Panc1 (cell line): ENCODE data around the gene ZSWIM3. TPM values are rescaled to one million over a fixed set of nuclear protein-coding genes. Genes with fewer than 3 reads are reported as not detected.
"Not testable (repeated sequence)": the region's sequence is repeated elsewhere in the genome, so short reads cannot be mapped to it uniquely, and the experiment has no call there.

Experiments
- ATAC-seq: fragments of 200-7000 bp; cut with Tn5 transposase; 2 replicates; pipeline ENCODE4 v1.9.1; 2020; ENCODE audit warnings: mild to moderate bottlenecking, moderate library complexity
- BruUV-seq: library from RNA; stranded (reverse); fragments of 400-500 nt; replicated peaks from 2 replicates; lab custom pipeline; 2021; lab: Mats Ljungman, UMichigan
- CTCF ChIA-PET: fragments of 300-600 bp; sonication (Branson Sonifier 250); formaldehyde crosslinking; loops from one replicate; lab custom pipeline; 2022; ENCODE audit warnings: antibody characterized with exemption; lab: Charles Lee
- POLR2A ChIA-PET: fragments of 300-600 bp; sonication (Branson Sonifier 250); formaldehyde crosslinking; loops from one replicate; lab custom pipeline; 2022; ENCODE audit warnings: antibody characterized with exemption; lab: Charles Lee
- DNase-seq: peaks from one replicate; pipeline ENCODE4 v3.0.0-alpha.2; 2010; ENCODE audit warnings: low read depth, low spot score
- H3K27ac ChIP-seq: 2 replicates; pipeline ENCODE4 v1.5.1; 2011; ENCODE audit warnings: mild to moderate bottlenecking, low read length, inconsistent platforms
- H3K27me3 ChIP-seq: fragments of 200-500 bp; sonication (Bioruptor generic); 2 replicates; pipeline ENCODE4 v1.6.0; 2014; ENCODE audit warnings: low read length, inconsistent platforms; ENCODE audit not compliant: control insufficient read depth, insufficient read depth
- H3K36me3 ChIP-seq: fragments of 200-500 bp; sonication (Bioruptor generic); 2 replicates; pipeline ENCODE4 v1.5.1; 2014; ENCODE audit warnings: inconsistent platforms, mild to moderate bottlenecking, low read length, moderate library complexity; ENCODE audit not compliant: control insufficient read depth, insufficient read depth
- H3K4me1 ChIP-seq: 2 replicates; pipeline ENCODE4 v1.5.1; 2011; ENCODE audit warnings: inconsistent platforms, mild to moderate bottlenecking, low read length, moderate library complexity; ENCODE audit not compliant: control insufficient read depth, insufficient read depth
- H3K4me3 ChIP-seq, 2 experiments: 2 replicates each; pipeline ENCODE4 v1.5.1; 2011 to 2012; ENCODE audit warnings: low read depth in 2 of 2, low read length in 2 of 2, mild to moderate bottlenecking in 2 of 2, inconsistent platforms in 1 of 2, moderate library complexity in 1 of 2
- H3K9me3 ChIP-seq: fragments of 200-500 bp; sonication (Bioruptor generic); 2 replicates; pipeline ENCODE4 v1.5.1; 2014; ENCODE audit warnings: low read depth, mild to moderate bottlenecking, inconsistent platforms, low read length, moderate library complexity; ENCODE audit not compliant: control insufficient read depth, insufficient read depth
- CTCF ChIP-seq: fragments of 450-650 bp; IDR thresholded peaks from 2 replicates; pipeline ENCODE4 v1.5.1; 2017; ENCODE audit warnings: mild to moderate bottlenecking
- POLR2AphosphoS5 ChIP-seq: IDR thresholded peaks from 2 replicates; pipeline ENCODE4 v1.6.1; 2012; ENCODE audit warnings: mild to moderate bottlenecking, low read depth, low read length, moderate library complexity
- SIN3A ChIP-seq: IDR thresholded peaks from 2 replicates; pipeline ENCODE4 v1.6.1; 2012; ENCODE audit warnings: low read depth, mild to moderate bottlenecking, low read length, moderate library complexity, borderline replicate concordance; ENCODE audit not compliant: insufficient read depth
- TCF7L2 ChIP-seq: IDR thresholded peaks from 2 replicates; pipeline ENCODE4 v1.6.1; 2011; ENCODE audit warnings: mild to moderate bottlenecking, low read depth, low read length, inconsistent platforms
- in situ Hi-C: cut with HindIII; loops from 2 replicates; pipeline ENCODE4 v1.10.0; 2016; ENCODE audit warnings: low sequenced_read_pairs, low pct_unique_long_range_greater_than_20kb
- intact Hi-C: fragments of 100-400 bp; cut with micrococcal nuclease; formaldehyde crosslinking; loops from one replicate; pipeline ENCODE4 v1.10.0; 2022; ENCODE audit not compliant: unreplicated experiment
- total RNA-seq: library from RNA; stranded (reverse); gene quantifications from one replicate; pipeline ENCODE4 v1.2.1, GENCODE V29; 2021; ENCODE audit not compliant: unreplicated experiment
- TF ChIP-seq, protein P1 (sequence below), 2 experiments: IDR thresholded peaks; 2 replicates each; pipeline ENCODE4 v1.6.1; 2011 to 2012; ENCODE audit warnings: low read depth in 2 of 2, control low read depth in 1 of 2, low read length in 1 of 2, mild to moderate bottlenecking in 1 of 2, moderate library complexity in 1 of 2; ENCODE audit not compliant: insufficient read depth in 1 of 2

ZSWIM3 gene
- total RNA-seq, 1 experiment from 2014 or later: 3.6 TPM

DNA sequence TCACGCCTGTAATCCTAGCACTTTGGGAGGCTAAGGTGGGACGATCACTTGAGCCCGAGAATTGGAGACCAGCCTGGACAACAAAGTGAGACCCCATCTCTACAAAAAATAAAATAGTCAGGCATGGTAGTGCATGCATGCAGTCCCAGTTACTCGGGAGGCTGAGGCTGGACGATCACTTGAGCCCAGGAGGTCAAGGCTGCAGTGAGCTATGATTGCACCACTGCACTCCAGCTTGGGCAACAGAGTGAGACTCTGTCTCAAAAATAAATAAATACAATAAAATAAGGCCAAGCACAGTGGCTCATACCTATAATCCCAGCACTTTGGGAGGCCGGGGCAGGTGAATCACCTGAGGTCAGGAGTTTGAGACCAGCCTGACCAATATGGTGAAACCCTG lies 43.9 kb downstream of the ZSWIM3 start:
- CTCF ChIA-PET, H3K27ac ChIP-seq, POLR2A ChIA-PET, in situ Hi-C loops, intact Hi-C loops, ATAC-seq, DNase-seq, H3K36me3 ChIP-seq, H3K9me3 ChIP-seq, H3K4me1 ChIP-seq, BruUV-seq, H3K4me3 ChIP-seq, H3K27me3 ChIP-seq: not testable (repeated sequence)

DNA sequence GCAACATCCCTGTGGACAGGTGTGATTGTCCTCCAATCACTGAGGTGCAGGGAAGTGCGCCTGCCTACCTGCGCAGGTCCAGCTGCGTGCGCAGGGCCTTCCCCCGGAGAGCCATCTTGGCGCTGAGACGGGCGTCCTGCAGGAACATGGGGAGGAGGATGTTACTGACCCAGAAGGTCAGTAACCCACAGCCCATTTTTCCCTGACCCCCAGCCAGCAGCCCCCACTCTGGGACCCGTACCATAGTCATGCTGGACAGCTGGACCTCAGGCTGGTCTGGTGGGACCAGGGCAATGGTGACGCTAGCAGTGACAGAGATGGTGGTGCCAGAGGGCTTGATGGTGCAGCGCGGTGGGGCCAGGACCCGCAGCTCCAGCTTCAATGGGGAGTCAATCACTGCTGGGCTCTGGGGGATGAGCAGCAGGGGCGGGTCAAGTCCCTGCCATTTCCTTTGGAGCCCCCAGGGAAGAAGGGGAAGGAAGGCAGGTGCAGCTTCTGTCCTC lies 44.8 kb downstream of the ZSWIM3 start:
- no TSS peak for BruUV-seq
- ChIA-PET POLR2A (no interaction called here), CTCF (interaction anchor here (0.6 to 0.7 kb wide), 2 partner anchors 36 to 67 kb away, joined by 4 to 5 read pairs; no protein-coding TSS in a partner anchor)
- Histone ChIP-seq H3K9me3 (no peaks in the 10 kb centered on the region), H3K27me3 (no peaks in the 10 kb centered on the region), H3K4me1 (no peaks in the 10 kb centered on the region), H3K4me3 (no peak overlapping the region), H3K27ac (no peak overlapping the region), H3K36me3 (no peaks in the 10 kb centered on the region)
- DNase-seq: no peak
- in situ Hi-C loops (no loop called here), intact Hi-C loops (no loop called here)
- no peak for ATAC-seq
- TF ChIP-seq TCF7L2: no peak
- no peak for TF ChIP-seq SIN3A
- TF ChIP-seq, protein P1, sequence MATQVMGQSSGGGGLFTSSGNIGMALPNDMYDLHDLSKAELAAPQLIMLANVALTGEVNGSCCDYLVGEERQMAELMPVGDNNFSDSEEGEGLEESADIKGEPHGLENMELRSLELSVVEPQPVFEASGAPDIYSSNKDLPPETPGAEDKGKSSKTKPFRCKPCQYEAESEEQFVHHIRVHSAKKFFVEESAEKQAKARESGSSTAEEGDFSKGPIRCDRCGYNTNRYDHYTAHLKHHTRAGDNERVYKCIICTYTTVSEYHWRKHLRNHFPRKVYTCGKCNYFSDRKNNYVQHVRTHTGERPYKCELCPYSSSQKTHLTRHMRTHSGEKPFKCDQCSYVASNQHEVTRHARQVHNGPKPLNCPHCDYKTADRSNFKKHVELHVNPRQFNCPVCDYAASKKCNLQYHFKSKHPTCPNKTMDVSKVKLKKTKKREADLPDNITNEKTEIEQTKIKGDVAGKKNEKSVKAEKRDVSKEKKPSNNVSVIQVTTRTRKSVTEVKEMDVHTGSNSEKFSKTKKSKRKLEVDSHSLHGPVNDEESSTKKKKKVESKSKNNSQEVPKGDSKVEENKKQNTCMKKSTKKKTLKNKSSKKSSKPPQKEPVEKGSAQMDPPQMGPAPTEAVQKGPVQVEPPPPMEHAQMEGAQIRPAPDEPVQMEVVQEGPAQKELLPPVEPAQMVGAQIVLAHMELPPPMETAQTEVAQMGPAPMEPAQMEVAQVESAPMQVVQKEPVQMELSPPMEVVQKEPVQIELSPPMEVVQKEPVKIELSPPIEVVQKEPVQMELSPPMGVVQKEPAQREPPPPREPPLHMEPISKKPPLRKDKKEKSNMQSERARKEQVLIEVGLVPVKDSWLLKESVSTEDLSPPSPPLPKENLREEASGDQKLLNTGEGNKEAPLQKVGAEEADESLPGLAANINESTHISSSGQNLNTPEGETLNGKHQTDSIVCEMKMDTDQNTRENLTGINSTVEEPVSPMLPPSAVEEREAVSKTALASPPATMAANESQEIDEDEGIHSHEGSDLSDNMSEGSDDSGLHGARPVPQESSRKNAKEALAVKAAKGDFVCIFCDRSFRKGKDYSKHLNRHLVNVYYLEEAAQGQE (IDR thresholded peaks at IDR 0.05; ENCODE audit: insufficient read depth in 1 of 2, low read depth in 2 of 2, low read length in 1 of 2): no peak
- no peak for TF ChIP-seq CTCF
- no peak for TF ChIP-seq POLR2AphosphoS5
